SHP77 treated with DMSO at 0.1 percent for 48 hours (cell line): ENCODE results near the gene DMD.
"Not testable (repeated sequence)": the region's sequence is repeated elsewhere in the genome, so short reads cannot be mapped to it uniquely, and the experiment has no call there.

Experiments used
- DNase-seq: peaks from one replicate; lab custom pipeline; 2025; lab: John Stamatoyannopoulos, UW

The DMD gene

GRCh38 chrX:33211356-33212260 lies at the start of gene DMD:
DMD (minus strand) TSS chrX:33211549; CDS start chrX:33211312, 237 bp downstream.
- no peak for DNase-seq

DNA sequence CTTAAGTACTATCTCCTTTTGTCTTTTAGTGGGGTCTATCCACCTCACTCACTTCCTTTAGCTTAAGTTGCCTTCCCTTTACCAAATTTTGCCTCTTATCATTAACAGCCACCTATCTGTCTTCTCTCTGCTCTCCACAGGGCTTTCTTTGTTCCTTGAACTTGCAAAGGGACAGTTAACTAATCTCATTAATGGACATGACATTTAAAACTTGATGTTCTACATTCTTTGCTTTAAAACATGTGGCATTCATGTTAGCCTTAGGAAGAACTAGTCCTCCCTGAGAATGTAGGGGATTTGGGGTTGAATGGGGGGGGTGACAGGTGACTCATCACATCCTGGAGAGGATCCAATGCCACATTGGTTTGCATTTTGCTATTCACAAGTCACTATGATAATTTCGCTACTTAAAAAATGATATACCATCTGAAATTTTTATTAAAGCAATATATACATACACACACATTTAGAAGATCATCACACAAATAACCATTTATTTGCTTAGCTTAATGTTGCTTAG lies 41.0 kb upstream of the DMD start:
- no peak for DNase-seq

DNA sequence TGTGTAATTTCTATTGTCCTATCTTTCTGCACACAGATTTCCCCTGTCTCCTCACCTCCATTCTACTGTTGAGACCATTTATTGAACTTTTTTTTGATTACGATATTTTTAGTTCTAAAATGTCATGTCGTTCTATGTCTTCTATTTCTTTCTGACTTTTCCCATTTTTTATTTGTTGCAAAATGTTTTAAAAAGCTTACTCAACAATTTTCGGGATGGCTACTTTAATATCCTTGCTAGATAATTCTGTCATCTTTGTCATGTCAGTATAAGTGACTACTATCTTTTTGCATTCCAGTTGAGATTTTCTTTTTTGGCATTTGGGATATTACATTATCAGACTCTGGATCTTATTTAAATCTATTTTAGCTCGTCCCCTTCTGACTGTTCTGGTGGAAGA lies 7.5 kb upstream of the DMD start:
- no peak for DNase-seq

DNA sequence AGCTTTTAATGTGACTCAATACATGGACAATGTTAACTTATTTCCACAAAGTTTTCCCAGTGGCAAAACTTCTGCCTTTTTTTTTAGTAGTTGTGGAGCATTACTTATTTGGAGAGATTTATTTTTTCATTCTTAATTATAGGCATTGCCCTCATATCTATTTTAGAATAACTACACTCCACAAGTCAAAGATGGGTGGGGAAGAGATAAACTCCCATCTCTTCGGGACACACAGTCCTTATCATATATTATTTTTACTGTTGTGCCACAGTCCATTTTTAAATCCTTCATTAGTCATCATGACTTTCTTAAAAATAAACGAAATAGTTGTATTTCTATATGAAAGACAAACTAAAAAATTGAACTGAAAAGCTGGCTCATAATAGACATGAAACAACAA lies 1.2 kb downstream of the DMD start:
- no peak for DNase-seq

GRCh38 chrX:33207056-33207455 lies 4.3 kb downstream of the DMD start:
- no peak for DNase-seq

DNA sequence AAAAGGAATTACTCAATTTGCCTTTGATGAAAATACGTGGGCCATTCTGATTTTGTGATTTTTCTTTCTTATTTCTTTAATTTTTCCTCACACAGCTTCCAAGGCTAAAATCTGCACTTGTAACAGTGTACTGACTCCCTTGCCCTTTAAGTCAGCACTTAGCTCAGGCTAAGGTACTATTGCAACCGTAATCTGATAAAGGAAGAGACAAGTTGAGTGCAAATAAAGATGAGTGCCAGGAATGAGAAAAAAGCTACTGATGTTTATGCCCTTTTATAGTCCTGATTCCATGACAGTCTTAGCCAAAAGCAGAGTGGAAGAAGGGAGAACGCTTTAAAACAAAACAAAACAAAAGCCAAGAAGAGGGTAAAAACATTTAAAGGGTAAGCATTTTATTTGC lies 6.0 kb downstream of the DMD start:
- DNase-seq, result no peak

DNA sequence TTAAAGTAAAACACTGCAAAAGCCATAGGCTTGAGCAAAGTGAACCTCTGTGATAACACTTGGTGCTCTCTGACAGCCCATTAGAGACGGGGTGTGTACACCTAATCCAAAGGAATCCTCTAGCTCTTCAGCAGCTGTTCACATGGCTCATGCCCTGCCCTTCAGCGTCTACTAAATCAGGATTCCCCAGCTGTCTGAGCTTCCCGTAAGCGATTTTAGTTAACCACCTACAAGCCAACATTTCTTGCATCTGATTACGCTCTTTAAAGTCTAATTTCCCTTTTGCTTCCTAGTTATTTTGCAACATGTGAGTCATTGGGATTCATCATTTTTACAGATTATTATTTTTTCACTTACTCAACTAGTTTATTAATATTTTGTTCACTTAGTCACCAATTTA lies 6.5 kb downstream of the DMD start:
- DNase-seq, result no peak

DNA sequence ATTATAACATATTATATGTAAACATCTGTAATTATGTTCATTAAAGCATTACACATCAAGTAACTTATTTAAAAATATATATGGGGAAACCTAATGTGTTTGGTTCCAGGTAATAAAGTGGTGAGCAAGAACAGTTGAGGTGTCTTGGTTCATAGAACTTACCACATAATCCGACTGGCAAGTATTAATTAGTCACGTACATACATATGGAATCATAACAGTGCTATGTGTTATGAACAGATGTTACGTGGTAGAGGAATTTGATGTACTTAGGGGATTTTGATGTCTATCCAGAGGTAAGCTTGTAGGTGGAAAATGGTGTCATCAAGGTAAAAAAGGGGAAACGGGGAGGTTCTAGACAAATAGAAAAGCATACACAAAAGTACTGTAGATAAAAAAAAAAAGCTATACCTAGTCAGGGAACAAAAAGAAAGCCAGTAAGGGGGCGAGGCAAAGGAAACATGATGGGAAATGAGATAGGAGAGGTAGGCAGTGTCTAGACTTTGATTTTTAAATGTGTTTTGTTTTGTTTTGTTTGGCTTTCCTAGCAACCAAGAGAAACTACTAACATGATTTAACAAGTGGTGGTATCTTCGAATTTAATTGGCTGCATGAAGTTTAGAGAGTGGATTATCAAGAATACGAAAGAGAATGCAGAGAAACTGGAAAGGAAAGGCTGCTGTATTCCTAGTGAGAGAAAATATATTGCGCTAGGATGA lies 12.6 kb downstream of the DMD start:
- no peak for DNase-seq

- no peak for DNase-seq
Measured at GRCh38 chrX:33195698-33196097, 15.7 kb downstream of the DMD start.

GRCh38 chrX:33194876-33195433 lies 16.4 kb downstream of the DMD start:
- no peak for DNase-seq

DNA sequence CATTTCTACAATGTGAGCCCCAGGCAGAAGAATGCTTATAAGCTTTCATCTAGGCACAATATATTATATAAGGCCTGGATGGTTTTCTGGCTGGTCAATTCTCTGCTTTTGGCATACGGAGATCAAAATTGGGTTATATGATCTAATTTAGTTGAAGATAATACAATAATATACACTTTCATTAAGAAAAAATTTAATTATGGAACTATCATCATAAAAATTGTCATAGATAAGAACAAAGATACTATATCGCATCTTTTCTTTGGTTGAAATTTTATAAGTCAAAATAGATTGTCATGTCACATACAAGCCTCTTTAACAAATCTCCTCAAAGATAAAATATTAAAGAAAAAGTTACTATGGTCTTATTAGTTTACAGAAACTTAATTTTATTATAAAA lies 17.1 kb downstream of the DMD start:
- no peak for DNase-seq

DNA sequence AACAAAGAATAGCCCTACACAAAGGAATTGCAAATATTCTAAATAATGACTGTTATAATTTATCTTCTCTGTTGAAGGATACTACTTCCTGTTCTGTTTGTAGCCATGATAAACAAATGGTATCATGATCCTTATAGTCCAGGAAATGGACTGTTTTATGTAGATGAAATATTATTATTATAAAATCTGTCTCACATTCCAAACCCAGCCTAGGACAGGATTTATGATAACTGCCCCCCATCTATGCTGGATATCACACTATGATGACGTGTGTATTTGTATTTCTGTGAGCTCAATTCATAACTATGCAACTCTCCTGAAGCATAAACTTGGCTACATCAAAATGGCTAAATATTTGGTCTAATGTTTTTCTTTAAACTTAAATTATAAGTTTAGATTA lies 21.3 kb downstream of the DMD start:
- DNase-seq, result no peak

DNA sequence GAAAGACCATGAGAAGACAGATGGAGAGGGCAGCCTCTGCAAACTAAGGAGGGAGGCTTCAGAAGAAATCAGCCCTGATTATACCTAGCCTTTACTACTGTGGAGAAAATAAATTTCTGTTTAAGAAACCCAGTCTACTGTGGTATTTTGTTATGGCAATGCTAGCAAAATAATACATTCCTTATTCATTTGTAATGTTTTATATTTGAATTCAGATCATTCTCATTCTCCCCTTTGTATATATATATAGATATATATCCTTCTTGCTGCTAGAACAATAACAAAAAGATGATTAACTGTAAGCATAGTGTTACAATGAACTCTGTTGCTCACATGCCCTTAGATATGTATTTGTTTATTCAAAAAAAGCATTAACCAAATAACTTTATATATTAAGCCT lies 22.5 kb downstream of the DMD start:
- no peak for DNase-seq

DNA sequence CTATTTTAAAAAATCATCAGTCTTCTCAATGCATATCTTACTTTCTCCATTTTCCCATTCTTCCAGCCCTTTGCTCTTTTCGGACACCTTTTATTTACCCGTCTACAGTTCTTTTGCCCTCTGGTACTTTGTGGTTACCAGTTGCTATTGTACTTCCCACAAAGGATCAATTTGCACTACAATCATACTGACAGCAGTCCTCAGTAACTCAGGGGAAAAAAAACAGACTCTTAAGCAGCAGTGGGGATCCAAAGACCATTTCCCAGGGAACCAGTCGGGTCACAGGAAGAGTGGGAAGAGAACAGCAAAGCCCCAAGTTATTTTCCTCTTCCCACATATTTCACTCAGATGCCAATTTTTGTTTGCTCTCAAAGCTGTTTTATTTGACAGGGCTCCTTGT lies 23.1 kb downstream of the DMD start:
- no peak for DNase-seq

DNA sequence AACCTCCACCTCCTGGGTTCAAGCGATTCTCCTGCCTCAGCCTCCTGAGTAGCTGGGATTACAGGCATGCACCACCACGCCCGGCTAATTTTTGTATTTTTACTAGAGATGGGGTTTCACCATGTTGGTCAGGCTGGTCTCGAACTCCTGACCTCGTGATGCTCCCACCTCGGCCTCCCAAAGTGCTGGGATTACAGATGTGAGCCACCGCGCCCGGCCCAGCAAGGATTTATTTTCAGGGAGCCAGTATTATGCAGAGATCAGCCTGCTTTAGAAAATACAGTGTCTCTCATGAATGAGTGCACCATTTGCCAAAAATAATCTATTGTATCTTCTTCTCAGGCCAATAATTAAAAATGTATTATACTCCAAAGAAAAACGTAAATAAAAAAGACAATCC lies 26.5 kb downstream of the DMD start:
- not testable (repeated sequence) for DNase-seq

- peak; percentile 5 for DNase-seq
Measured at GRCh38 chrX:33183361-33183760, 28.0 kb downstream of the DMD start.

GRCh38 chrX:33178690-33179089 lies 32.7 kb downstream of the DMD start:
- DNase-seq, result no peak

DNA sequence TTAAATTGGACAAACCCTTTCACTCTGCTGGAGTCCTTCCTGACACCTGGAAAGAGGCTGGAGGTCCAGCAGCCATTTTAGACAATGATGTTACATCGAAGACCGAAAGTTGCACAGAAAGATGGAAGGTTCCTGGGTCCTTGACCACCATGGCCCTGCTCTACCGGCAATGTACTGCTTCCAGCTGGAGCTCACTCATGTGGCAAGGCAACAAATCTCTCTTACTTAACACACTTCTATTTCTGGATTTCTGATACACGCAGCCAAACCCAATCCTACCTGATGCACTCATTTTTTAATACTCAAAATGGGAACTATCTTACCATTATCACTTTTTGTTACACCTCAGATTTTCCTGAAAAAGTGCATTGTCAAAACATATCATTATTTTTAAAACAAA lies 33.1 kb downstream of the DMD start:
- no peak for DNase-seq

GRCh38 chrX:33175201-33175600 lies 36.1 kb downstream of the DMD start:
- DNase-seq, result no peak

DNA sequence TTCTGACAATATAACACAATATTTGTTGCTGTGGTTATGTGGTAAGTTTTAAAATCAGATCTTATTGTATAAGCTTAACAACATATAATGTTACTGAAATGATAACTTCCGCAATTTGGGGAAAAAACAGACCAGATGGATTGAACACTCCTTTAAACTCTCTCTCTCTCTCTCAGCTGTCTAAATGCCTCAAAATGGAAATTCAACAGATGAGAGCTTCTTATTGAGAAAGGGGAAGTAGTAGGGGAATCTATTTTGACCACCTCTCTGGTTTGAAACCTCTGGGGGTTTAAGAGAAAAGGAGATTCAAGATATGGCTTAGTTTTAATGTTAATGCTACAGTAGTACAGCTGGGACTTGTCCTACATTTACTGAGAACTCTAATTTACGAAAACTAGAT lies 40.3 kb downstream of the DMD start:
- DNase-seq, result no peak

DNA sequence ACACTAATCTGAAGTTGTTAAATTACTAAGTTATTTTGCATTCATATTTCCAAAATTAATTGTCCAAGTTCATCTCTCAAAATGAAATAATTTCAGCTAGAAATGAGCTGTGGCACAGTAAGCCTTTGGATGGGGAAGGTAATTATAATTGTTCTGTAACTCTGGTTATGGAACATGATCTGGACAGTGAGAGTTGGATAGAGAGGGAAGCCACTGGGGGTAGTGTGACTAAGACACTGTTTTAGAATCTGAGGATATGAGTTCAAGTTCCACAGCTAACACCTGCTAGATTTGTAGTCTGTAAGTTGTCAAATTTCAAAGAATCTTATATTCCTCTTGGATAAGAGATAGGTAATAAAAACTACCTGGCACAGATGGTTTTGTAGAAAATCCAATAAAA lies 49.5 kb downstream of the DMD start:
- no peak for DNase-seq

GRCh38 chrX:33160273-33160672 lies 51.1 kb downstream of the DMD start:
- DNase-seq, result no peak

GRCh38 chrX:33156152-33156726 lies 55.1 kb downstream of the DMD start:
- no peak for DNase-seq
